ENCODE results near the gene EN2. TPM values are rescaled to one million over a fixed set of nuclear protein-coding genes. Genes with fewer than 3 reads are reported as not detected.

EN2 gene
- total RNA-seq, result not detected in 2 replicates

GRCh38 chr7:155458111-155458877, at the start of gene EN2:
TSS of gene EN2 (plus strand) at chr7:155458129. CDS start at chr7:155458378, 249 bp downstream.

Other genes starting within 250 kb of the EN2 start
- 52.1 and 77.5 TPM in 2 replicates for gene INSIG1, start 160.3 kb upstream of the EN2 start, total RNA-seq
- not detected in 2 replicates for gene CNPY1, start 88.4 kb downstream of the EN2 start, total RNA-seq
- gene RBM33, start 186.5 kb downstream of the EN2 start, total RNA-seq, result 17.4 and 19.7 TPM in 2 replicates

All from regular cardiac myocyte (primary cell).